AG08396 (cell line): ENCODE results near the gene COX10.
A peak's percentile ranks its signal among the peaks of the same experiment; 100 is the strongest.
"Not testable (repeated sequence)": the region's sequence is repeated elsewhere in the genome, so short reads cannot be mapped to it uniquely, and the experiment has no call there.

Experiments
- DNase-seq: peaks from one replicate; pipeline ENCODE4 v3.0.0; 2012; ENCODE audit warnings: low spot score, mixed read lengths

COX10 gene

GRCh38 chr17:14069251-14070021, at the start of gene COX10:
TSS of gene COX10 (plus strand) at chr17:14069504. CDS start at chr17:14069606, 102 bp downstream.
- peak; percentile 82 for DNase-seq

GRCh38 chr17:14021651-14022294, 47.5 kb upstream of the COX10 start:
- not testable (repeated sequence) for DNase-seq

GRCh38 chr17:14029755-14030154, 39.5 kb upstream of the COX10 start:
- not testable (repeated sequence) for DNase-seq

GRCh38 chr17:14032234-14032633, 37.1 kb upstream of the COX10 start:
- DNase-seq, result no peak

- no peak for DNase-seq
Observed at GRCh38 chr17:14033166-14033565, 36.1 kb upstream of the COX10 start.

DNA sequence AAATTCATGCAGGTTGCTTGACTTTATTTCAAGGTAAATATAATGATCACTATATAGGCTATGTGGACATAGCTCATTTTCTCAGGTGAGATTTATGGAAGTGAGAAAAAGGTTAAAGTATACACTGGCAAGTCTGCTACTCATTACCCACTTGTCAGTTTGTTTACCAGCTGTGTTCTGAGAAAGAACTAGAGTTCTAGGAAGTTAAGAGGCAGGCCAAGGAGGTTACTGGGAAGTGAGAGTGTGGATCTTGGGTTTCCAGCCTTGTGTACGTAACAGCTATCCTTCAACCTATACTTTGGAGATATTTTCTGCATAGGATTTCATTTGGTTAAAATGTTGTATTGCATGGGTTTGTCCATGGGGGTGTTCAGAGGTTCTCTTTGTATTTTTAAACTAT, 31.9 kb upstream of the COX10 start:
- DNase-seq, result no peak

DNA sequence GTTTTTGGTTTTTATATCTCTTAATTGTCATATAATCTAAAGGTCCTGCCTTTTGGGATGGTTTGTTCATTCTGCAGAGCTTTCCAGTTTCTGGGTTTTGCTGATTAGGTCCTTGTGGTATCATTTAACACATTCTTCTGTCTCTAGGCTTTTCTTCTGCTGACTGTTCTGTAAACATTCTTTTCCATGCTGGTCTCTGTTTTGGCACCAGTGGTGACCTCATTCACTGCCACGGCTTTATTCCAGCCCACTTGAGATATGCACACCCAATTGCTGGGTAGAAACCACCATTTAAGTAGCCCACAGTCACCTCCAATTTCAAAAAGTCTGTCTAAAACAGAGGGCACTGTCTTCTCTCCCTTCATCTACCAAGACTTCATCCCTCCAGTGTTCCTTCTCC, 31.1 kb upstream of the COX10 start:
- DNase-seq, result peak; percentile 63

GRCh38 chr17:14042411-14042810, 26.9 kb upstream of the COX10 start:
- DNase-seq, result no peak

- DNase-seq, result no peak
Observed at GRCh38 chr17:14044702-14045101, 24.6 kb upstream of the COX10 start.

DNA sequence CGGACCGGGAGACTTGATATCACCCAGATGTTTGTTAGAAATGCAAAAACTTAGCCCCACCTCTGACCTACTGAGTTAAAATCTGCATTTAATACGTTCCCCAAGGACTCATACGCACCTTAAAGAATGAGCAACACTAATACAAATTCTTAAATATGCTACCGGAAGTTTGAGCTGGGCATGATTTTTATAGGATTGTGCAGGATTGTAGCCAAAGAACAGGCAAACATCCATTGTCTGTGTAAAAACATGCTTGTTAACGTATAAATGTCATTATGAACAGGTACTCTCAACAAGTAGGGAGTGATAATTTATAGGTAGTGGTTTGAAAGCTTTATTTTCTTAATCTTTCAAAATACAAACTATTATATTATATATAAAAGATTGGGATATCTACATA, 22.3 kb upstream of the COX10 start:
- DNase-seq, result no peak

GRCh38 chr17:14047591-14047990, 21.7 kb upstream of the COX10 start:
- no peak for DNase-seq

GRCh38 chr17:14048169-14048568, 21.1 kb upstream of the COX10 start:
- DNase-seq, result peak; percentile 21

- no peak for DNase-seq
Observed at GRCh38 chr17:14050616-14051015, 18.7 kb upstream of the COX10 start.

GRCh38 chr17:14051692-14052091, 17.6 kb upstream of the COX10 start:
- DNase-seq, result no peak

- DNase-seq, result no peak
Observed at GRCh38 chr17:14052886-14053615, 16.3 kb upstream of the COX10 start.

DNA sequence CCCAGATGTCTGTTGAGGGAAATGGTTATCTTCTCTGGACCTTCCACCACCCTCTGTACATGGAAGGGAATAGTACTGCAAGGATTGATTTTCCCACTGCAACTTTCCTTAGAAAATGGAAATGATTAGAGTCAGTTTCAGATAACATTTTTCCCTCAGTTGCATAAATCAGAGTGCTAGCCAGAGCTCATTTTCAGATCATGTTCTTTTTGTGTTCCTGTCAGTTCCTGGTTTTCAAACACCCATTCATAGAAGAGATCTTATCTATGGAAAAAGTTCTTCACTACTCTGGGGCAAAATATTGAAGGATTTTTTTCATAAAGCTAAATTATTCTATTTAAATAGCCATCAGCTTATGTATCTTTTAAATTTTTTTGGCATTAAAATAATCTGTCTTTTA, 11.7 kb upstream of the COX10 start:
- DNase-seq, result no peak

DNA sequence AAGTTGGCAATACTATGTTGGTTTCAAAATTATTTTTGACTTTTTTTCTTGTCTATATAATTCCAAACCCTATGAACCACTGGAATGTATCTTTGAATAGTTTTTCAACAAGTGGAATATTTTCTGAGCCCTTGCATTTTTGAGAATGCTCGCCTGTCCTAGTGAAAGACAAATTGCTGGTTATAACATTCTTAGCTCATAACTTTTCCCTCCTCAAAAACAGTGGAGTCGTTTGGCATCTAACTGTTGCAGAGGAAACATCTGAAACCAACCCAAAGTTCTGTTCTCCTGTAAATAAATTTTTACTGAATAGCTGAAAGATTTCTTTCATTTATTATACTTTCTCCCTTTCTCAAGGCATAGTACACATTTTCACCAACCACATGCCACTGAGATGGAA, 11.3 kb upstream of the COX10 start:
- DNase-seq, result peak; percentile 17

DNA sequence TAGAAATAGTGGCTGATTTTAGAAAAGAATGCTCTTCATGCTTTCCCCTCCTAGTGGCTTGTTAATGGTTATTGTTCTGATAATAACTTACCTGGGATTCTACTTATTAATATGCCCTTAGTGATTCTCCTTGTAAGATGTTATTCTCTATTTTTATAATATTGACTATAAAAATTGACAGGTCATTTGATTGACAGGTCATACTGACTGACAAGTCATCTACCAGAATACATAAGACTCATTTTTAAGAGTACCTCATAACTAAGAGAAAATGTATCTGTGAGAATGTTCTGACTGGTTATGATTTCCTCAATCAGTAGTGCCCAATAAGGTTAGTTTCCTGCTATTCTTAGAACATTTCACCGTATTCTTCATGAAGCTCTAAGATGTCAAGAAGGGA, 8.6 kb upstream of the COX10 start:
- DNase-seq, result no peak

- peak; percentile 77 for DNase-seq
Observed at GRCh38 chr17:14061666-14062560, 7.4 kb upstream of the COX10 start.

DNA sequence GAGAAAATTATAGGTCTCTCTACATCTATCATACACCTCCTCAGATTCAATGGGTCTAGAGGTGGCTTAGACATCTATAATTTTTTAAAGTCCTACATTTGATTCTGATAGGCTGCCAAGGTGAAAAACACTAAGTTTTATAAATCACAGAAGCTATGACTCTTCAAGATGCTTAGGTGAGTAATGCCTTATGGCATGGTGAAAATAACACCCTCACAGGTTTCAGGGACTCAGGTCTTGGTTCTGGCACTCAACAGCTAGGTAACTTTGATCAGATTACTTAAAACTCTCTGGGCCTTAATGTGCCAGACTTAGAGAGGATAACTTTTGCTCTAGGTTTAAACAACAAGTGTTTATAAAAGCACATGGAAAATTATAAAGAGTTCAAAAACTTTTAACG, 2.0 kb upstream of the COX10 start:
- DNase-seq, result no peak

DNA sequence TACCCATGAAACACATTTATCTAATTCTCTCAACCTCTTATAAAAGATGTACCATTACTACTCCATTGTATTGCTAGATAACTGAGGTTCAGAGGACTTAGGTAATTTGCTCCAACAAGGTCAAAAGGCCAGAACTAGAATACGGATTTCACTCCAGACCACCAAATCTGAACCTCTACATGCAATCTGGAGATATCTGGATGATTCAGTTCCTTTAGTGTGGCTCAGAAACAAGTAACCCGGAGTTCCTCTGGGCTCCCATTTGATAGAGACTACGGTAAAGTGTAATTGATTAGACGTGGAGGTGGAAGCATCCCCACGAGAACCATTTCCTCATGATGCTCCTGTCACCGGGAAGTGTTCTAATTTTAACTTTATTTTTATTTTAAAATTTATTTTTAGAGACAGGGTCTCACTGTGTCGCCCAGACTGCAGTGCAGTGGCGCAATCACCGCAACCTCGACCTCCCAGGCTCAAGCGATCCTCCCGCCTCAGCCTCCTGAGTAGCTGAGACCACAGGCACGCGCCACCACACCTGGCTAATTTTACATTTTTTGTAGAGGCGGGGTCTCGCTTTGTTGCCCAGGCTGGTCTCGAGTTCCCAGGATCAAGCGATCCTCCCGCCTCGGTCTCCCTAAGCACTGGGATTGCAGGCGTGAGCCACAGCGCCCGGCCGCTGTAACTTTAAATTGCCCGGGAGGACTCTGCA, 608 bp upstream of the COX10 start:
- no peak for DNase-seq
